ENCODE results near the gene CCBE1.
"Not testable (repeated sequence)": the region's sequence is repeated elsewhere in the genome, so short reads cannot be mapped to it uniquely, and the experiment has no call there.

CCBE1 gene

GRCh38 chr18:59697236-59697932 lies at the start of gene CCBE1:
Gene CCBE1, minus strand, starts transcription at chr18:59697423.
- DNase-seq (ENCODE audit: low spot score) = peak; percentile 54

GRCh38 chr18:59744271-59744721 lies 47.1 kb upstream of the CCBE1 start:
- DNase-seq (ENCODE audit: low spot score) = no peak

DNA sequence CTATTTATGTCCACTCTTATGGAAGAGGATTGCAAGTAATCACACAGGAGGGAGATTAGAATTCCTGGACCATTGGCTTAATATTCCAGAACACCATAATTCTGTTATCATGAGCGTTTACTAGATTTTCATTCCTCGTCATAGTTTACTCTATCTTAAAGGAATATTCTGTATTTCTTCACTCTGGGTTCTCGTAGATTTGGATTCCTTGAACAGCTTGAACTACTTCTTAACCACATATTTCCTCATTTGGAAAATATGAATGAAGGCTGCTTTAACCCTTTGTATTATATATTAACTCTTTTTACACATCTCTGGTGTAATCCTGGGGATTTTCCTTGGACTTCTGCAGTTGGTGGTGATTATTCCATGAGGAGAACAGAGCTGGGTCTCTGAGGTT lies 46.3 kb upstream of the CCBE1 start:
- no peak for DNase-seq (ENCODE audit: low spot score)

- DNase-seq (ENCODE audit: low spot score) = no peak
Observed at GRCh38 chr18:59742325-59743111, 45.3 kb upstream of the CCBE1 start.

GRCh38 chr18:59740141-59740540 lies 42.9 kb upstream of the CCBE1 start:
- DNase-seq (ENCODE audit: low spot score) = no peak

DNA sequence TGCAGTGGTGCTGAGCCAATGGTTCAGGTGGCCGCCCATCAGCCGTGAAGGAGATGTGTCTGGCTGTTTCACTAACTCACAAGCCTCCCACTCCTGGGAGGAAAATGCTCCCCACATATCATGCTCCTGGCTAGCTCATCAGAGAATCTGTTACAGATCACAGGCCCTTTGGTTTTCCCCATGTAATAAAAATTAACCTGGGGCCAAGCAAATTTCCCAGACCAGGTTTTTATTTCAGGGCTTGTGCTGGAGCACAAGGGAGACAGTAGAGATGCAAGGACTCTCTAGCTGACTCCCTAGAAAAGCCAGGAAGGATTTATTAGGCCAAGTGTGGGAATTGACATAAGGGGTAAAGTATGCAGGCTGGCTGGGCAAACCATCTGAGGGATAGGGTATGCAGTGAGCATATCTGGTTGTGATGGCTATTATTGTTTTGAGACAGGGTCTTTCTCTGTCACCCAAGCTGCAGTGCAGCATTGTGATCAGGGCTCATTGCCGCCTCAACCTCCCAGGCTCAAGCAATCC lies 40.6 kb upstream of the CCBE1 start:
- DNase-seq (ENCODE audit: low spot score) = no peak

DNA sequence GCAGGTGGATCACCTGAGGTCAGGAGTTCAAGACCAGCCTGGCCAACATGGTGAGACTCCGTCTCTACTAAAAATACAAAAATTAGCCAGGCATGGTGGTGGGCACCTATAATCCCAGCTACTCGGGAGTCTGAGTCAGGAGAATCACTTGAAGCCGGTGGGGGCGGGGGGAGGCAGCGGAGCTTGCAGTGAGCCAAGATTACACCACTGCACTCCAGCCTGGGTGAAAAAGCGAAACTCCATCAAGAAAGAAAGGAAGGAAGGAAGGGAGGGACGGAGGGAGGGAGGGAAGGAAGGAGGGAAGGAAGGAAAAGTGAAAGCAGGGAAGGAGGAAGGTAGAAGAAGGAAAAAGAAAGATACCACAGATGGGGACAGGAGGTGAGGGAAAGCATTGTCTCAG lies 40.1 kb upstream of the CCBE1 start:
- DNase-seq (ENCODE audit: low spot score) = not testable (repeated sequence)

GRCh38 chr18:59736061-59736460 lies 38.8 kb upstream of the CCBE1 start:
- DNase-seq (ENCODE audit: low spot score) = no peak

- no peak for DNase-seq (ENCODE audit: low spot score)
Observed at GRCh38 chr18:59735269-59735860, 38.1 kb upstream of the CCBE1 start.

- no peak for DNase-seq (ENCODE audit: low spot score)
Observed at GRCh38 chr18:59733421-59733820, 36.2 kb upstream of the CCBE1 start.

GRCh38 chr18:59730896-59731295 lies 33.7 kb upstream of the CCBE1 start:
- DNase-seq (ENCODE audit: low spot score) = no peak

- DNase-seq (ENCODE audit: low spot score) = no peak
Observed at GRCh38 chr18:59729781-59730180, 32.6 kb upstream of the CCBE1 start.

DNA sequence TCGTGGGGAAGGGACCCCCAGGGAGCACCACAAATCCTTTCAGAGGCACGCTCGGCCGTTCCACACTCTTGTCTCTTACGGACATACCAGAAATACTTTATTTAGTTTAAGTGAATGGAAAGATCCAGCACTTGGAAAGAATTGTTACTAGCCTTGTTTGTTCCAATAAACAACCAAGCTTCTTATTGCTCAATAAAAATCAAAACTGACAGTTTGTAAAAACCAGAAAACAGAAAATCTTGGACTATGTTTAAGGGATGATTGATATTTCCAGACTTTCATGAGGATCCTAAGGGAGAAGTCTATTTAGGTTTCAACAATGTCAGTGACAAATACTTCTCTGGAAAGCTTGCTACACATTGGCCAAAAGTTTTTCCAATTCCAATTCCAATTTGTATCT lies 31.6 kb upstream of the CCBE1 start:
- DNase-seq (ENCODE audit: low spot score) = no peak

DNA sequence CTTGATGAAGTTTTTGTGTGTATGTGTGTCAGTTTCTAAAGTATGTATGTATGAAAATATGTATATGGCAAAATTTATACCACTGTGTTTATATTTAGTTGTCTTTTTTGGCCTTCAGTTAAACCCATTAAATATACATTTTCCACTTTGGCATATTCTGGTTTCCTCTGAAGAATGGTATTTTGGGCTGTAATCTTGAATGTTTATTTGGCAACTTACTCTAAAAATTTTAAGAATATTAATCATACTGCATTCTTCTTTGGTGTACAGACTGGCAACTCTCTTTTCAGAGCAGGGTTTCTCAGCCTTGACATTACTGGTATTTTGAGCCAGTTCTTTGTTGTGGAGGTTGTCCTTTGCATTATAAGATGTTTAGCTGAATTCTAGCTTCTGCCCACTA lies 27.9 kb upstream of the CCBE1 start:
- DNase-seq (ENCODE audit: low spot score) = no peak

DNA sequence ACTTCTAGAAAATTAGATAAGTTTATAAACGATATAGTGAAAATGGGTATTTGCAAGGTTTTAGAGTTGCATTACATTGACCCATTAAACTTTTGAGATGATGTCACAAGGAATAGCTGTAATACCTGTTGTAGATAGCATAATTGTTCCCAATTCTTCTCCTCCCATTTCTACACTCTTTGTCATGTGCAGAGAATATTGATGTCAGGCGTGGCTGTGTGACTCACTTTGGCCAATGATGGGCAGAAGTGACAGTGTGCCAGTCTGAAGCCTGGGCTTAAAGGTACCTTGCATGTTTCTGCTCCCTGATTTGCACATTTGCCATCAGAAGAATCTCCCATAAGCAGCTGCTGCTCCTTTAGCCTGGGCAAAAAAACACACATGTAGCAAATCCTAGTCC lies 26.9 kb upstream of the CCBE1 start:
- DNase-seq (ENCODE audit: low spot score) = no peak

DNA sequence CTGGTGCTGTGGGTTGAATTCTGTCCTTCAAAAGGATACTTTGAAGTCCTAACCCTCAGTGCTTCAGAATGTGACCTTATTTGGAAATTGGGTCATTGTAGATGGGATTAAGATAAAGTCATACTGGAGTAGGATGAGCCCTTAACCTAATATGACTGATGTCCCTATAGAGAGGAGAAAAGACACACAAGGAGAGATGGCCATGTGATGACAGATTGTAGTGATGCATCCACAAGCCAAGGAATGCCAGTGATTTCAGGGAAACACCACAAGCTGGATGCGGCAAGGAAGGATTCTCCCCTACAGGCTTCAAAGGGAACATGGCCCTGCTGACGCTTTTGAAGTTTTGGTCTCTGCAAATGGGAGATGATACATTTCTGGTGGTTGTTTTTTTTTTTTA lies 24.7 kb upstream of the CCBE1 start:
- DNase-seq (ENCODE audit: low spot score) = no peak

DNA sequence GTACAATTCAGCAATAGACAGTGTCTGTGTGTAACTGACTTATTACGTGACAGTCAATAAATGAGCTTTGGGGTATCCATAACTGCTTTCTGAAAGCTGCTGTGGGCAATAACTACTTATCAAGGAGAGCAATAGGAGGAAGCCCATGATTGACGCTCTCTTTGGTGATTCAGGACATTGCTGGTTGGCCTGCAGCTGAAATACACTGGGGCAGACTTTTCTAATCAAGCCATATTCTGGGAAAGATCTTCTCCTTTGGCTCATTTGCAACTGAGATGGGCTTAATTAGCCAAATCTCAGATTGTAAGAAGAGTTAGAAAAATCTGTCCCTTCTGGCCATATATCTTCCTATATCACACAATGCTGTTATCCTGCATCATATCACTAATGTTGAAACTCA lies 24.0 kb upstream of the CCBE1 start:
- no peak for DNase-seq (ENCODE audit: low spot score)

DNA sequence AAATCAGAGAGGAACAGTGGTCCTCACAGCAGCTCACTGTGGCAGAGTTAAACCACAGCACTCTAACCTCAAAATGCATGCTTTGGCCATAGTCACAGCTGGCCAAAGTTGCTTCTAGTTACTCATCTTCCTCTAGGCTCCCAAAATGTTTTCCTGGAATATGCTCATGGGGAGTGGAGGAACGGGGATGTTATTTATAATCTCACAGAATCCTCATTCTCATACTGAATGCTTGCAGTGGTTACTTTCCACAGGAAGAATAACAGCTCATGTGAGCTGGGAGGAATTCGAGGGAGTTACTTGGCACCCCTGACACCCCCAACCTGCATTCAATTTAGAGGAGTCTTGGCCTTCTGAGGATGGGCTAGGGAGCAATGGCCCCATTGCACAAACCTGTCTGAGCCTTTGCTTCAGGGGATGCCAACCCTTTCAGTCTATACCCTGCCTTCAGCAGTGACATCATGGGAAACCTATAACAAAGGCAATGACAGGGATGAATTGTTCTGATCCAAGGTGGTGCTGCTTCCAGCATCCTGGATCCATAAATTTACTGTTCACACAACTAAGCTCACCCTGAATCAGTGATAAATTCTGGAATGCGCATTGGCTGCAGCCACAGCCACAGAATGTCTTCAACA lies 22.4 kb upstream of the CCBE1 start:
- no peak for DNase-seq (ENCODE audit: low spot score)

DNA sequence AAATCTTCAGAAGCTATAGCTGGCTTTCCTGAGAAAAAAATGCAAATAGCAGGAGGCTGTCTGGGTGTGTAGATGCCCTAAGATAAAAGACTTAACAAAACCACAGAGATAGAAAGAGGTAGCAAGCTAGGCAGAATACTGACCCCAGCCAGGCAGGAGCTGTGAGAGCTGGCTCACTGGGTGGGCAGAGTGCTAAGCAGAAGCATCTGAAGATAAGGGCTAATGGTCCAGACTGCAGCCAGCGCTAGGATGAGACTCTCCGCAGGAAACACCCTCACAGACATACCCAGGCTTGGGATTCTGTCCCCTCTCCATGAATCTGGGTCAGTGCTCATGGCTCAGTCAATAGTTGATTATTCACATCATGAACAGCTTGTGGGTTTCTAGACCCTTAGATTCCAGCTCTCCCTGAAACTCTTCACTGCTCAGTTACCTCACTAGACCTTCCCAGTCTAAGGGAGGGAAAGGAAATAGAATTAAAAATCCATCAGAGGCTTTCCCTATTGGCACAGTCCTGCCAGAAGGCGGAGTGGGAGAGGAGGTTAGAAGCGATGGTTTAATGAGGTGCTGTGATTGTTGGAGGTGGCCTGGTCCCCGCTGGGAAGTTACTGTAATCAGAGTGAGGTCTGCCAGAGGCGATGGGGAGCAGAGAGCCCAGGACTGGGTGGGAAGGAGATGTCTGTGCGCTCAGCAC lies 21.4 kb upstream of the CCBE1 start:
- no peak for DNase-seq (ENCODE audit: low spot score)

GRCh38 chr18:59718108-59718463 lies 20.9 kb upstream of the CCBE1 start:
- no peak for DNase-seq (ENCODE audit: low spot score)

GRCh38 chr18:59717291-59717690 lies 20.1 kb upstream of the CCBE1 start:
- DNase-seq (ENCODE audit: low spot score) = no peak

DNA sequence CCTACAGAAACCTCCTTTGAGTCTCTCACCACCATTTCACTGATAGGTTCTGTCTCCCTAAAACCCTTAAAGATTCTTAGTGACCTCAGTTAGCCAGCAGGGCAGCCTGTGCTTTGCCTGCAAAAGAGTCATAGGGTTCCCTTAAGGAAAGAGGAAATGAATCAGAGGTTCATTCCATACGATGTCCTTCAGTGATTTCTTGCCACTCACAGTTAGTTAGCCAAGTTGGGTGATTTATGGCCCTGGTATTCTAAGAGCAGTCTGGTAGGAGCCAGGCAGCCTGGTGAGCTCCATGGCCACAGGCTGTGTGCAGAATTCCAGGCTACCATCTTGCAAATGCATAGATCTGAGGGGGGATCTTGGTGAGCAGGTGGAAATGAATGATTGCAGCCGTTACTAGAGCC lies 18.7 kb upstream of the CCBE1 start:
- DNase-seq (ENCODE audit: low spot score) = no peak
